ENCODE data around the gene PUDP.
"Not testable (repeated sequence)": the region's sequence is repeated elsewhere in the genome, so short reads cannot be mapped to it uniquely, and the experiment has no call there.

Gene PUDP

GRCh38 chrX:7024850-7025249 lies 123.1 kb downstream of the PUDP start:
- in situ Hi-C loops (cut with HindIII; ENCODE audit: low pct_unique_long_range_greater_than_20kb, low sequenced_read_pairs): no loop called here
- no peak for TF ChIP-seq JUND (IDR thresholded peaks at IDR 0.05; ENCODE audit: low read depth)
- DNase-seq (ENCODE audit: low read depth in 1 of 2, low spot score in 1 of 2): no peak

DNA sequence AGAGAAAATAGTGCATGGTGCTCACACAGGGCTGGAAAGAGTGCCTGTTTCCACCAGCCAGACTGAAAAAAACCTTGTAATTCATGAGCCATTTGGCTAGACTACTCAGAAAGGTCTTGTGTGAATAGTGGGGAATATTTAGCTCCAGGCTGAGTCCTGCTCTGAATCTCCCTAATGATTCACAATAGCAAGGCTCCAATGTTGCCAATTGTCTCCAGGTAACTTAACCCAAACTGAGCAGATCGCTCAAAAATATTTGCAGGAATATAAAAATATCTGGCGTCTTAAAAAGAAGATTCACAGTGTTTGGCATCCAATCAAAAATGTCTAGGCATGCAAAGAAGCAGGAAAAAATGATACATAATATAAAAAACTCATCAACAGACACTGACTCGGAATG lies 125.0 kb downstream of the PUDP start:
- in situ Hi-C loops (cut with HindIII; ENCODE audit: low pct_unique_long_range_greater_than_20kb, low sequenced_read_pairs); DNase-seq (ENCODE audit: low read depth in 1 of 2, low spot score in 1 of 2): not testable (repeated sequence)

- no peak for TF ChIP-seq JUND (IDR thresholded peaks at IDR 0.05; ENCODE audit: low read depth)
- no peak for DNase-seq (ENCODE audit: low read depth in 1 of 2, low spot score in 1 of 2)
- in situ Hi-C loops (cut with HindIII; ENCODE audit: low pct_unique_long_range_greater_than_20kb, low sequenced_read_pairs): no loop called here
These were observed 126.0 kb downstream of the PUDP start for GRCh38 chrX:7021991-7022390.

- TF ChIP-seq JUND (IDR thresholded peaks at IDR 0.05; ENCODE audit: low read depth): no peak
- DNase-seq (ENCODE audit: low read depth in 1 of 2, low spot score in 1 of 2): no peak
- in situ Hi-C loops (cut with HindIII; ENCODE audit: low pct_unique_long_range_greater_than_20kb, low sequenced_read_pairs): no loop called here
These were observed 128.4 kb downstream of the PUDP start for GRCh38 chrX:7019555-7019954.

DNA sequence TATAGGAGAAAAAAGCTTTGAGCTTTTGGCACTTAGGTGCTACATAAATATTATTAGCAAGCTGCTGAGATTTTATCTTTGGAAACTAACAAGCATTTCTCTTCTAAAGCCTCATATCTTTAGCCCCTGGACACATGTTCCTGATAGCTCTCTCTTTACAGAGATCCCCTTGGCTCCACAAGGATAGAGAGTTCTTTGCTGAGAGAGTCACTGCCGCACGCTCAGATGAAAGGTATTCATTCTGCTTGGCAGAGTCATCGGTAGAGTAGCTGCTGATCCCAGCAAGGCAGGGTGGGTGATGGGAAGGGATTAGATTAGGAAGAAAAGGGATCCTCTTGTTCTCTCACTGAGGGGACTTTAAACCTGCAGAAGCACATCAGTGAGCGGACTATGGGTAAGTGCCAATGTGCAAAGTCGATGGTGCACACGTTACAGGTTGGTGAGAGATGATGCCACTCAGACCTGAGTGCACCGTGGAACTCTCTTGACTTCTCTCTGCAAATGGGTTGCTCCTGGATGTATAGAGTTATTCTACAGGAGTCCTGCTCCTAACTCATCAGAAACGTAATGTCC lies 135.6 kb downstream of the PUDP start:
- DNase-seq (ENCODE audit: low read depth in 1 of 2, low spot score in 1 of 2); in situ Hi-C loops (cut with HindIII; ENCODE audit: low pct_unique_long_range_greater_than_20kb, low sequenced_read_pairs): not testable (repeated sequence)

GRCh38 chrX:7010897-7011296 lies 137.1 kb downstream of the PUDP start:
- in situ Hi-C loops (cut with HindIII; ENCODE audit: low pct_unique_long_range_greater_than_20kb, low sequenced_read_pairs); DNase-seq (ENCODE audit: low read depth in 1 of 2, low spot score in 1 of 2): not testable (repeated sequence)

DNA sequence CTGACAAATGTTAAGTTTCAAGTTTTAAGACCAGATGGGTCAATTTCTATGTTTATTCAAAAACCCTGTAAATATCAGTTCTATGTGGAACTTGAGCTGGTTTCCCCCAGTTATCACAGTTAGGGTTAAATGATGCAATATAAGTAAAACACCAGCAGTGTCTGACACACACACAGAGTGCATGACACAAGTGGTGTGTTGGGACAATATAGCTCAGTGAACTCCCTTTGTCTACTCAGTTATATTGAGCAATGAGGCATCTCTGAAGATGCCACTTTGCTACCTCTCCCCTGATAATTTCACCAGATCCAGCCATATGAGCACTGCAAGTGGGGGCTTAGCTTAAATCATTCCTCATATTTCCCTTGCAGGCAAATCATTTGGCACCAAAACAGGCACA lies 140.6 kb downstream of the PUDP start:
- DNase-seq (ENCODE audit: low read depth in 1 of 2, low spot score in 1 of 2); in situ Hi-C loops (cut with HindIII; ENCODE audit: low pct_unique_long_range_greater_than_20kb, low sequenced_read_pairs): not testable (repeated sequence)
